Measurements from ENCODE around the gene GID8. TPM values are rescaled to one million over a fixed set of nuclear protein-coding genes. Genes with fewer than 3 reads are reported as not detected.
A peak's percentile ranks its signal among the peaks of the same experiment; 100 is the strongest.

The GID8 gene
- total and polyA plus RNA-seq, 2 of the 13 experiments (the other 11 are each of a cell fraction or from before 2014, with no cell fraction given): 39.6 to 59.8 TPM

DNA sequence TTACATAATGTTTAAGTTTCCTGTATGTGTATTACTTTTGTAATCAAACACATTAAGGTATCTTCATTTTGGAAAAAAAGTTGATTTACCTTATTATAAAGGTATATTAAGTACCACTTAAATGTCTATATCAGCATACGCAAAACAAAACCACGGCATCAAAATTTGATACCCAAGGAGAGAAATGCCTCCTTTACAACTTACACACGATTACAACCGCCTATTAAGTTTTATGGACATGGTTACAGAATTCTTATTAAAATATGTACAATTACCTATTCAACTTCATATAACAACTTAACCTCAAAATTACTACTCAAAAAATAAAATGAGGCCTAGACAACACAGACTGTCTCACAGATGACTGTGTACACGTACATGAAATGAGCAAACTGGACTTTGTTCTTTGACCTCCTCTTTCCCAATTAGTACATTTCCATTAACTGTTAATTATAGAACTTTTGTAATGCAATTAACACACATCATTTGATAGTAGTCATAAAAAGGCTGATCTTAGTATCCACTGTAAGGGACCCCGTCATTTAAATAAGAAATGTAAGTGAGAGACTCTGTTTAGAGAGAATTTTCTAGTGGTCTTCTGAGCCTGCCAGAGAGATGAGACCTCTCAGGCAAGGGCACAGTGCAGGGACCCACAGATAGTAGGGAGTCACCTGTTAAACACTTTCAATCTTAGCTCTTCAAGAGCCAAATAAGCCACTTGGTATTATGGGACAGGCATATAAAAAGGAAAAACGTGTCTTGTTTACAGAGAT, 14.1 kb upstream of the GID8 start (continued):
- TF ChIP-seq ZBTB21 (CRISPR knock-in tag; IDR thresholded peaks at IDR 0.05) (0 out of 2 replicates have a peak, but pooled peaks have one; percentile 36), HOXA5 (CRISPR knock-in tag; IDR thresholded peaks at IDR 0.05) (no peak), PHF21A (CRISPR knock-in tag; IDR thresholded peaks at IDR 0.05) (peak; percentile 49; the same call in 1 of the 2 replicates), NFRKB (IDR thresholded peaks at IDR 0.05) (no peak), ARID4A (CRISPR knock-in tag; IDR thresholded peaks at IDR 0.05; ENCODE audit: borderline replicate concordance) (no peak), RFX1 (IDR thresholded peaks at IDR 0.05) (no peak), ZFP36L2 (CRISPR knock-in tag; IDR thresholded peaks at IDR 0.05) (no peak), ZMYM4 (CRISPR knock-in tag; IDR thresholded peaks at IDR 0.05) (no peak), ZNF770 (CRISPR knock-in tag; IDR thresholded peaks at IDR 0.05) (no peak), DMAP1 (CRISPR knock-in tag; IDR thresholded peaks at IDR 0.05) (peak; percentile 78), ZNF513 (CRISPR knock-in tag; conservative IDR thresholded peaks at IDR 0.05) (no peak), ZNF563 (CRISPR knock-in tag; IDR thresholded peaks at IDR 0.05) (no peak)
- TF ChIP-seq, protein P1, sequence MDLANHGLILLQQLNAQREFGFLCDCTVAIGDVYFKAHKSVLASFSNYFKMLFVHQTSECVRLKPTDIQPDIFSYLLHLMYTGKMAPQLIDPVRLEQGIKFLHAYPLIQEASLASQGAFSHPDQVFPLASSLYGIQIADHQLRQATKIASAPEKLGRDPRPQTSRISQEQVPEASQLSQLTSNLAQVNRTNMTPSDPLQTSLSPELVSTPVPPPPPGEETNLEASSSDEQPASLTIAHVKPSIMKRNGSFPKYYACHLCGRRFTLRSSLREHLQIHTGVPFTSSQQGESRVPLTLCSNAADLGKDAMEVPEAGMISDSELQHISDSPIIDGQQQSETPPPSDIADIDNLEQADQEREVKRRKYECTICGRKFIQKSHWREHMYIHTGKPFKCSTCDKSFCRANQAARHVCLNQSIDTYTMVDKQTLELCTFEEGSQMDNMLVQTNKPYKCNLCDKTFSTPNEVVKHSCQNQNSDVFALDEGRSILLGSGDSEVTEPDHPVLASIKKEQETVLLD (CRISPR knock-in tag; IDR thresholded peaks at IDR 0.05; ENCODE audit: low read depth): no peak
- TF ChIP-seq, protein P2, sequence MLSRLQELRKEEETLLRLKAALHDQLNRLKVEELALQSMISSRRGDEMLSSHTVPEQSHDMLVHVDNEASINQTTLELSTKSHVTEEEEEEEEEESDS (CRISPR knock-in tag; IDR thresholded peaks at IDR 0.05; ENCODE audit: borderline replicate concordance): no peak
- TF ChIP-seq, protein P3, sequence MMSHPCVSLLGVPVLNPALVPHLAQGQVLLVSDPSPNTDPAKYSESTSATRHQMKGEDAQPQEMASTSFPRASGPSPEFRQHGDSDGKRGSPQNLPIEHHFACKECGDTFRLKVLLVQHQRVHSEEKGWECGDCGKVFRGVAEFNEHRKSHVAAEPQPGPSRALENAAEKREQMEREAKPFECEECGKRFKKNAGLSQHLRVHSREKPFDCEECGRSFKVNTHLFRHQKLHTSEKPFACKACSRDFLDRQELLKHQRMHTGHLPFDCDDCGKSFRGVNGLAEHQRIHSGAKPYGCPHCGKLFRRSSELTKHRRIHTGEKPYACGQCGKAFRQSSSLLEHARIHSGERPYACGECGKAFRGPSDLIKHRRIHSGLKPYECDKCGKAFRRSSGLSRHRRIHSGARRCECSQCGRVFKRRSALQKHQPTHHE (CRISPR knock-in tag; IDR thresholded peaks at IDR 0.05; ENCODE audit: borderline replicate concordance): 0 out of 2 replicates have a peak, but pooled peaks have one; percentile 40
